OCI-LY1 (cell line): ENCODE measurements around the gene CSNK1D.

Source experiments
- EZH2 ChIP-seq: fragments of 200-600 bp; sonication (generic), shearing (Covaris generic); IDR thresholded peaks from 2 replicates; pipeline ENCODE4 v1.8.0; 2017; ENCODE audit warnings: borderline replicate concordance, mixed run types, mild to moderate bottlenecking, antibody characterized with exemption, low read length, moderate library complexity, mixed read lengths
- TF ChIP-seq, protein P1 (sequence below): fragments of 200-600 bp; sonication (generic), shearing (Covaris generic); IDR thresholded peaks from 2 replicates; pipeline ENCODE4 v1.5.1; 2017; ENCODE audit warnings: mild to moderate bottlenecking, antibody characterized with exemption, low read length, moderate library complexity, mixed read lengths

DNA sequence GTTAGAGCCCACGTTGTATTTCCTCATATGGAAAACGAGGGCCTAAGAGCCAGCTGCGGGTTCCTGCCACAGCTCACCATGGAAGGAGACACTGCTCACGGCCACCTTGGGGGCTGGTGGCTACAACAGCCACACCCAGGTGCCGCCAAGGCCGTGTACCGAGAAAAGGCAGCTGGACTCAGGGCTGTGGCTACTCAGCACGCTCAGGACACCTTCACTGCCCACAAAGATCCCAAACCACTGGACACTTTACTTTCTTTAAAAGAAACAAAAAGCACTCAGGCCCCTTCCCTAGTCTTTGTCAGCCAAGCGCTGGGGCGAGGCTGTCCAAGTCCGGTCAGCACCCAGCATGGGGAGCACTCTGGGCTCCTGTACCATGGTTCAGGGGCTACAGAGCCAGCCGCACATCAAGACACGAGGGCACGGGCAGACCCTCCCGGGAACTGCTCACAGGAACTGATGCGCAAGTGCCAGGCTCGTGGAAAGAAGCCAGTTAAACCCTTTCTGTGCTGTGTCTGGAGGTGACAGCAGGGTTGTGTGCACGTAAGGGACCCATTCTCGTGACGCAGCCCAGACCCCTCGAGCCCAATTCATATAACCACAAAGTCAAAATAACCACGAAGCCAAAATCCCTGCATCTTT lies 26.2 kb downstream of the CSNK1D start:
- TF ChIP-seq, protein P1, sequence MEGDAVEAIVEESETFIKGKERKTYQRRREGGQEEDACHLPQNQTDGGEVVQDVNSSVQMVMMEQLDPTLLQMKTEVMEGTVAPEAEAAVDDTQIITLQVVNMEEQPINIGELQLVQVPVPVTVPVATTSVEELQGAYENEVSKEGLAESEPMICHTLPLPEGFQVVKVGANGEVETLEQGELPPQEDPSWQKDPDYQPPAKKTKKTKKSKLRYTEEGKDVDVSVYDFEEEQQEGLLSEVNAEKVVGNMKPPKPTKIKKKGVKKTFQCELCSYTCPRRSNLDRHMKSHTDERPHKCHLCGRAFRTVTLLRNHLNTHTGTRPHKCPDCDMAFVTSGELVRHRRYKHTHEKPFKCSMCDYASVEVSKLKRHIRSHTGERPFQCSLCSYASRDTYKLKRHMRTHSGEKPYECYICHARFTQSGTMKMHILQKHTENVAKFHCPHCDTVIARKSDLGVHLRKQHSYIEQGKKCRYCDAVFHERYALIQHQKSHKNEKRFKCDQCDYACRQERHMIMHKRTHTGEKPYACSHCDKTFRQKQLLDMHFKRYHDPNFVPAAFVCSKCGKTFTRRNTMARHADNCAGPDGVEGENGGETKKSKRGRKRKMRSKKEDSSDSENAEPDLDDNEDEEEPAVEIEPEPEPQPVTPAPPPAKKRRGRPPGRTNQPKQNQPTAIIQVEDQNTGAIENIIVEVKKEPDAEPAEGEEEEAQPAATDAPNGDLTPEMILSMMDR = no peak
- no peak for TF ChIP-seq EZH2
